GM23248 (cell line): Measurements from ENCODE around the gene PITPNM3. TPM values are rescaled to one million over a fixed set of nuclear protein-coding genes. Genes with fewer than 3 reads are reported as not detected.
A peak's percentile ranks its signal among the peaks of the same experiment; 100 is the strongest.

Experiments
- DNase-seq: peaks from one replicate; pipeline ENCODE4 v3.0.0-alpha.2; 2015
- H2AFZ ChIP-seq: fragments of 200-600 bp; sonication (generic); 2 replicates; pipeline ENCODE4 v1.6.1; 2016; ENCODE audit warnings: antibody characterized with exemption
- H3F3A ChIP-seq: fragments of 200-600 bp; sonication (generic); 2 replicates; pipeline ENCODE4 v1.6.1; 2016; ENCODE audit warnings: mild to moderate bottlenecking, antibody characterized with exemption, mixed run types; ENCODE audit not compliant: insufficient read depth
- H3K27ac ChIP-seq: fragments of 200-600 bp; sonication (generic); 2 replicates; pipeline ENCODE4 v1.5.1; 2016; ENCODE audit warnings: mild to moderate bottlenecking
- H3K27me3 ChIP-seq: fragments of 200-600 bp; sonication (generic); replicated peaks from 2 replicates; pipeline ENCODE4 v1.6.1; 2016; ENCODE audit warnings: mild to moderate bottlenecking; ENCODE audit not compliant: insufficient read depth
- H3K36me3 ChIP-seq: fragments of 200-600 bp; sonication (generic); 2 replicates; pipeline ENCODE4 v1.6.1; 2016; ENCODE audit warnings: low read depth, mild to moderate bottlenecking
- H3K4me1 ChIP-seq: fragments of 200-600 bp; sonication (generic); 2 replicates; pipeline ENCODE4 v1.6.1; 2016; ENCODE audit warnings: mild to moderate bottlenecking; ENCODE audit not compliant: insufficient read depth
- H3K4me2 ChIP-seq: fragments of 200-600 bp; sonication (generic); one replicate; pipeline ENCODE4 v1.6.1; 2016; ENCODE audit warnings: mild to moderate bottlenecking; ENCODE audit not compliant: unreplicated experiment
- H3K4me3 ChIP-seq: fragments of 200-600 bp; sonication (generic); 2 replicates; pipeline ENCODE4 v1.5.1; 2016; ENCODE audit warnings: mild to moderate bottlenecking
- H3K79me2 ChIP-seq: fragments of 200-600 bp; sonication (generic); 2 replicates; pipeline ENCODE4 v1.6.1; 2016; ENCODE audit warnings: mild to moderate bottlenecking; ENCODE audit not compliant: insufficient read depth
- H3K9ac ChIP-seq: fragments of 200-600 bp; sonication (generic); 2 replicates; pipeline ENCODE4 v1.6.1; 2016; ENCODE audit warnings: mild to moderate bottlenecking
- H3K9me2 ChIP-seq: fragments of 200-600 bp; sonication (generic); 2 replicates; pipeline ENCODE4 v1.6.1; 2016; ENCODE audit warnings: mixed run types, mild to moderate bottlenecking, moderate library complexity; ENCODE audit not compliant: insufficient read depth
- H3K9me3 ChIP-seq: fragments of 200-600 bp; sonication (generic); one replicate; pipeline ENCODE4 v1.6.1; 2017; ENCODE audit warnings: low read depth
- H4K20me1 ChIP-seq: fragments of 200-600 bp; sonication (generic); 2 replicates; pipeline ENCODE4 v1.6.0; 2016; ENCODE audit not compliant: insufficient read depth
- EZH2 ChIP-seq: fragments of 200-600 bp; sonication (generic); IDR thresholded peaks from 2 replicates; pipeline ENCODE4 v1.6.1; 2018; ENCODE audit warnings: antibody characterized with exemption, mild to moderate bottlenecking; ENCODE audit not compliant: insufficient read depth, poor library complexity, severe bottlenecking
- EZH2phosphoT487 ChIP-seq: fragments of 200-600 bp; sonication (generic); IDR thresholded peaks from 2 replicates; pipeline ENCODE4 v1.6.1; 2018; ENCODE audit warnings: antibody characterized with exemption, moderate library complexity, mild to moderate bottlenecking, low read depth; ENCODE audit not compliant: insufficient read depth
- WGBS, 2 experiments: methylation state at CpG; one replicate each; pipeline ENCODE4 v1.1.6; 2015 to 2017; ENCODE audit warnings: low lambda C conversion rate in 2 of 2, low coverage in 1 of 2; ENCODE audit errors: missing lambda C conversion rate in 2 of 2; 5-methylcytosine and 5-hydroxymethylcytosine counted together
- in situ Hi-C: fragments of 300-500 bp; cut with MboI; formaldehyde crosslinking; loops from 2 replicates; pipeline ENCODE4 v1.15.0; 2020
- polyA plus RNA-seq: library from polyadenylated mRNA; unstranded; fragments of >200 nt; fragmentation: Nextera tagmentation; extraction: Ambion mirVana; gene quantifications from 2 replicates; pipeline ENCODE4 v1.2.1, GENCODE V29; 2016
- total RNA-seq: library from RNA; depleted of rRNA; stranded (reverse); fragments of >200 nt; shearing (Covaris generic); gene quantifications from 2 replicates; pipeline ENCODE4 v1.2.3, GENCODE V29; 2014; rRNA removed

PITPNM3 gene
- total RNA-seq (12.8 and 13.7 TPM in 2 replicates), polyA plus RNA-seq (6.5 and 6.9 TPM in 2 replicates)

- H3K9me3 ChIP-seq = no peaks in the 10 kb centered on the region
- peak within 1 kb of the TSS; percentile 90 for H3K4me2 ChIP-seq
- 4 to 7% methylated on average over 23 to 51 of the region's 122 CpGs for WGBS, 2 experiments
- peak; percentile 58 for DNase-seq
- H3K79me2 ChIP-seq = no peaks in the 10 kb centered on the region
- H4K20me1 ChIP-seq = no peaks in the 10 kb centered on the region
- H3K4me3 ChIP-seq = peak within 1 kb of the TSS; percentile 72
- TF ChIP-seq EZH2phosphoT487 (no peak), EZH2 (no peak)
- no peak within 1 kb of the TSS for H3K27ac ChIP-seq
- in situ Hi-C loops = no loop called here
- no peaks in the 10 kb centered on the region for H3K36me3 ChIP-seq
- H2AFZ ChIP-seq = peak within 1 kb of the TSS; percentile 55
- H3F3A ChIP-seq = no peaks in the 10 kb centered on the region; the same call in 1 of the 2 replicates
- H3K27me3 ChIP-seq = no peaks in the 10 kb centered on the region
- 0 out of 2 replicates have a peak, but pooled peaks cover 3% of the 10 kb centered on the region for H3K4me1 ChIP-seq
- H3K9ac ChIP-seq = peak within 1 kb of the TSS; percentile 62
- H3K9me2 ChIP-seq = no peaks in the 10 kb centered on the region
Observed at GRCh38 chr17:6556121-6557039, at the start of gene PITPNM3. Gene PITPNM3 (minus strand): TSS chr17:6556555. CDS start chr17:6556406, 149 bp downstream.

GRCh38 chr17:6605142-6605541 lies 48.8 kb upstream of the PITPNM3 start:
- no peak overlapping the region for H3K27ac ChIP-seq
- no peak overlapping the region for H3K4me3 ChIP-seq
- peaks cover 28% of the 10 kb centered on the region for H3K79me2 ChIP-seq
- H2AFZ ChIP-seq = no peak overlapping the region
- H3K27me3 ChIP-seq = no peaks in the 10 kb centered on the region
- WGBS, 2 experiments = 97 to 99% methylated on average over 6 of the region's 6 CpGs
- H4K20me1 ChIP-seq = no peaks in the 10 kb centered on the region
- in situ Hi-C loops = no loop called here
- H3K9ac ChIP-seq = no peak overlapping the region
- peaks cover 58% of the 10 kb centered on the region for H3K36me3 ChIP-seq
- DNase-seq = no peak
- no peaks in the 10 kb centered on the region for H3F3A ChIP-seq
- no peaks in the 10 kb centered on the region for H3K9me2 ChIP-seq
- H3K4me2 ChIP-seq = no peak overlapping the region
- peaks cover 7% of the 10 kb centered on the region for H3K4me1 ChIP-seq
- no peak for TF ChIP-seq EZH2
- H3K9me3 ChIP-seq = no peaks in the 10 kb centered on the region

GRCh38 chr17:6603744-6604325 lies 47.5 kb upstream of the PITPNM3 start:
- no peak for DNase-seq
- Histone ChIP-seq H3K9me3 (no peaks in the 10 kb centered on the region), H3K4me3 (no peak overlapping the region), H3K9me2 (no peaks in the 10 kb centered on the region), H3K27me3 (no peaks in the 10 kb centered on the region), H3K79me2 (peaks cover 34% of the 10 kb centered on the region), H3K4me1 (peaks cover 7% of the 10 kb centered on the region), H3K36me3 (peaks cover 59% of the 10 kb centered on the region), H4K20me1 (no peaks in the 10 kb centered on the region), H2AFZ (no peak overlapping the region), H3K27ac (no peak overlapping the region), H3K9ac (no peak overlapping the region), H3K4me2 (no peak overlapping the region), H3F3A (no peaks in the 10 kb centered on the region)
- WGBS, 2 experiments = 63 to 71% methylated on average over 3 of the region's 3 CpGs
- TF ChIP-seq EZH2 (no peak), EZH2phosphoT487 (no peak)
- in situ Hi-C loops = no loop called here

- no peaks in the 10 kb centered on the region for H3K27me3 ChIP-seq
- 77 to 82% methylated on average over 2 of the region's 2 CpGs for WGBS, 2 experiments
- H3K36me3 ChIP-seq = peaks cover 57% of the 10 kb centered on the region
- H3K4me3 ChIP-seq = no peak overlapping the region
- TF ChIP-seq EZH2phosphoT487 (no peak), EZH2 (no peak)
- H3K9me3 ChIP-seq = no peaks in the 10 kb centered on the region
- no peak overlapping the region for H3K27ac ChIP-seq
- no peaks in the 10 kb centered on the region for H3K9me2 ChIP-seq
- H3F3A ChIP-seq = 0 out of 2 replicates have a peak, but pooled peaks cover 8% of the 10 kb centered on the region
- in situ Hi-C loops = no loop called here
- DNase-seq = no peak
- H3K4me1 ChIP-seq = no peaks in the 10 kb centered on the region
- no peak overlapping the region for H3K4me2 ChIP-seq
- H2AFZ ChIP-seq = no peak overlapping the region
- no peaks in the 10 kb centered on the region for H4K20me1 ChIP-seq
- H3K9ac ChIP-seq = no peak overlapping the region
- peaks cover 34% of the 10 kb centered on the region for H3K79me2 ChIP-seq
Observed at GRCh38 chr17:6602141-6602540, 45.8 kb upstream of the PITPNM3 start.
